Femur (tissue), 1 donor: ENCODE measurements around the gene PAX7.
A peak's percentile ranks its signal among the peaks of the same experiment; 100 is the strongest.
"Not testable (repeated sequence)": the region's sequence is repeated elsewhere in the genome, so short reads cannot be mapped to it uniquely, and the experiment has no call there.

Experiments
- DNase-seq: peaks from one replicate; pipeline ENCODE4 v3.0.0-alpha.2; 2017

Gene PAX7

GRCh38 chr1:18666317-18666920 is 35.8 kb downstream of the PAX7 start:
- no peak for DNase-seq

GRCh38 chr1:18667333-18667732 is 36.7 kb downstream of the PAX7 start:
- no peak for DNase-seq

GRCh38 chr1:18668046-18668445 is 37.4 kb downstream of the PAX7 start:
- no peak for DNase-seq

- no peak for DNase-seq
These were observed 38.2 kb downstream of the PAX7 start for GRCh38 chr1:18668750-18669404.

- no peak for DNase-seq
These were observed 39.6 kb downstream of the PAX7 start for GRCh38 chr1:18670121-18670867.

GRCh38 chr1:18670868-18671225 is 40.2 kb downstream of the PAX7 start:
- DNase-seq, result no peak

GRCh38 chr1:18673976-18674375 is 43.3 kb downstream of the PAX7 start:
- DNase-seq, result no peak

- DNase-seq, result no peak
These were observed 45.7 kb downstream of the PAX7 start for GRCh38 chr1:18676332-18676781.

GRCh38 chr1:18681423-18681835 is 50.8 kb downstream of the PAX7 start:
- no peak for DNase-seq

- no peak for DNase-seq
These were observed 51.7 kb downstream of the PAX7 start for GRCh38 chr1:18682375-18682774.

- no peak for DNase-seq
These were observed 53.7 kb downstream of the PAX7 start for GRCh38 chr1:18684303-18684702.

GRCh38 chr1:18686540-18686939 is 55.9 kb downstream of the PAX7 start:
- no peak for DNase-seq

GRCh38 chr1:18687273-18687672 is 56.6 kb downstream of the PAX7 start:
- no peak for DNase-seq

GRCh38 chr1:18691648-18692047 is 61.0 kb downstream of the PAX7 start:
- no peak for DNase-seq

GRCh38 chr1:18693256-18694098 is 62.8 kb downstream of the PAX7 start:
- DNase-seq, result peak; percentile 75

GRCh38 chr1:18694289-18694688 is 63.6 kb downstream of the PAX7 start:
- DNase-seq, result not testable (repeated sequence)

GRCh38 chr1:18697541-18697940 is 66.9 kb downstream of the PAX7 start:
- no peak for DNase-seq

- DNase-seq, result no peak
These were observed 69.9 kb downstream of the PAX7 start for GRCh38 chr1:18700530-18700929.

- DNase-seq, result no peak
These were observed 70.5 kb downstream of the PAX7 start for GRCh38 chr1:18701183-18701582.

- no peak for DNase-seq
These were observed 72.5 kb downstream of the PAX7 start for GRCh38 chr1:18703041-18703621.

- DNase-seq, result no peak
These were observed 75.2 kb downstream of the PAX7 start for GRCh38 chr1:18705811-18706210.

- no peak for DNase-seq
These were observed 77.1 kb downstream of the PAX7 start for GRCh38 chr1:18707696-18708257.
